ENCODE measurements around the gene NFIA.
A peak's percentile ranks its signal among the peaks of the same experiment; 100 is the strongest.

The NFIA gene

DNA sequence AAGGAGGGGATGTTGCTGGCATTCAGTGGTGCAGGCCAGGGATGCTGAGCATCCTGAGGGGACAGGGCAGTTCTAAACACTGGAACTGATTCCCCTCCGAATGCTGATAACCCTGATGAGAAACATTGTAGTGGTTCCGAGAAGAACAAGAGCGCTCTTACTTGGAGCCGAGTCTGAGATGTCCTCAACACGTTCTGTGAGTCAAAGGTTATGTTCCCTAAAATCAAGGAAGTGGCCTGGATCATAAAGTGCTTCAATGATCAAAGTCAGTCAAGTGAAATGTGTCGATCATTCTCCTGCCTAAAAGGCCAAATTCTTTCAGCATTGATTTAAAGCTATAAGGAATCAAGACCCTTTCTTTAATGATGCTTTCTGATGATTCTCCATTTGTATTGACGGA lies 234.1 kb downstream of the NFIA start:
- DNase-seq, result no peak

DNA sequence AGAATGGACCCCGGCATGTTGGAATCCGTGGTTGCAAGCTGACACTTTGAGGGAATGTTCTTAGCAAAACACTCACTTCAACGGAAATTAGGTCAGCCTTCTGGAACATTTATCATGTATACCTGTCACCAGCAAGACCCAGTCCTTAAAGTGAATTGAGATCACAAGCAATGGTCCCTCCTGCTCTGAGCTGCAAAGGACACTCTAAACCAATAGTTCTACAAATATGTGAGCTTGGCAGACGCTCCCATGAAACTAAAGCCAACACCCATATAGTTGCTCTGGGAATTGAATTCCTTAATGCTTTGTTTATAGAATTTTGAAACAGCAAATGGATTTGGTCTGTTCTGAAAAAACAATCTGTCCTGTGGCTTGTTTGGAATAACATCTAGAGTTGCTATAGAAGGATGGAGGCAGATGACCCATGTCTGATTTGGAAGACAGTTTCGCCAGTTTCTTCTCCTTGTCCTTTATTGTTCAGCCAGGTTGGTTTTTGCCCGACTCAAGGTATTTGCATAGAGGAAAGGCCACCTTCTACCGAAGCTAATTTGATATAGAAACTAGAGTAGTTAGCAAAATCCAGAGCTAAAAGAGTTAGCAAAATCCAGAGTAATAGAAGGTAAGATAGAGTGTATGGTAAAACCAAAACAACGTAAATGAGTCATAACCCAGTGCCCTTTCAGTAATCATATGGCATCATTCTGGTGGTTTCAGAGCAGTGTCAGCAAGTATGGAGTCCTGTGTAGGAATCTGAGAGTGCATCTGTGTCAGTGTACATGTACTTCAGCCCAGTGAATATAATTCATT lies 236.2 kb downstream of the NFIA start:
- peak; percentile 84 for DNase-seq

DNA sequence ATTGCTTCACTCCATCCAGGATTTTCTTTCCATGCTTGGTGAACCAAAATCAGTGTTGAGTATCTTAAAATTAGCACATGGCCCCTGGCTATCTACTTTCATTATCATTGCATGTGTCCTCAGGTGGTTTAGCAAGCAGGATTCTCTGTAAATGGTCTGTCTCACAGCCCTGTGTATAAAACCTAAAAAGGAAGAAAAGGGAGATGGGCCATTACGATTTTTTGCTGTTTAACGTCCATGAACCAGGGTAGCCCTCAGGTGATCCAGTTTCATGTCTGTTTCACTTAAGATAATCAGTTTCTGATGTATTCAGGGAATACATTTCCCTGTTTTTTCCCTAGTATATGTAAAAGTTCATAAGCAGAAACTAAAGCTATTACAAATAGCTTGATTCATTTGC lies 238.2 kb downstream of the NFIA start:
- no peak for DNase-seq

DNA sequence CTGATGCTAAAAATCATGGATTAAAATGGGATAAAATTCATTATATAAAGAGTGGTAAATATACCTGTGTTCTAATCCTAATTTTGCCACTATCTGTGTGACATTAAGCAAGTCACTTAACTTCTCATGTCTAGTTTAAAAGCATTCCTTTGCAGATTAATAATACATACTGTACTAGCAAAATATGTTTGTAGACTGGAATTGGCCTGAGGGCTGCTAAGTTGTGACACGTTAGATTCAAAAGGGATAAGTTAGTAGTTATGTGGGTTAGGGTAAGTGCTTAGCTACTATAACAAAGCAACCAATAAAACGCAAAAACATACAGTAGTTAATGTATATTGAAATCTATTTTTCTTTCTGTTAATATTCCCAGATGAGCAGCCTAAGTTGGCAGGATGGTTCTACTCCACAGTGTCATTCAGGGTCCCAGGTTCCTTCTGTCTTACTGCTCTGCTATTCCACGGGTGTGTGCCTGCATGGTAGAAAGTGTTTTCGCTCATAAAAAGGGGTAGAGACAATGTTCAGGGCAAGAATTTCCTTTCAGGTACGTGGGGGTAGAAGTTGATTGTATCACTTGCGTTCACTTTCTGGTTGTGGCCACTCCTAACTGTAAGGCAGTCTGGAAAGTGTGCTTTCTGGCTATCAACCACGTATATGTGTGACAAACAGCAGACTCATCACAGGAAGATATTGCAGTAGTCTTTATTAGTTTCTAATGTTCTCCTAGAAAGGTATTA lies 239.8 kb downstream of the NFIA start:
- DNase-seq, result no peak

DNA sequence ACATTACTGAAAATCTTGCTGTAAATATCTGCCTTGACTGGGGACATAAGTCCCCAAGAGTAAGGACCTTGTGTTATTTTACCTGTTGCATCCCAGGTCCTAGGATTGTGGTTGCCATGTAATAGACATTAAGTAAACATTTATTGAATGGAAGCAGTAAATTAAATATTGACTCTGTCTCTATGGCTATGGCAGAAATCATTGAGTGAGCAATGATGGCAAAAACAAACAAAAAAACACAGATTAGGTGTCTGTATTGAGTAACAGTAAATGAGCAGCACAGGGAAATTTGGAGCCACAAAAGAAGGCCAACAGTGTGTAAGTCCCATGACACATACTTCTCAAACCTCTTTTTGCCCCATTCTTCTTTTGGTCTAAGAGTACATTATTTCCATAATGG lies 240.4 kb downstream of the NFIA start:
- DNase-seq, result no peak

DNA sequence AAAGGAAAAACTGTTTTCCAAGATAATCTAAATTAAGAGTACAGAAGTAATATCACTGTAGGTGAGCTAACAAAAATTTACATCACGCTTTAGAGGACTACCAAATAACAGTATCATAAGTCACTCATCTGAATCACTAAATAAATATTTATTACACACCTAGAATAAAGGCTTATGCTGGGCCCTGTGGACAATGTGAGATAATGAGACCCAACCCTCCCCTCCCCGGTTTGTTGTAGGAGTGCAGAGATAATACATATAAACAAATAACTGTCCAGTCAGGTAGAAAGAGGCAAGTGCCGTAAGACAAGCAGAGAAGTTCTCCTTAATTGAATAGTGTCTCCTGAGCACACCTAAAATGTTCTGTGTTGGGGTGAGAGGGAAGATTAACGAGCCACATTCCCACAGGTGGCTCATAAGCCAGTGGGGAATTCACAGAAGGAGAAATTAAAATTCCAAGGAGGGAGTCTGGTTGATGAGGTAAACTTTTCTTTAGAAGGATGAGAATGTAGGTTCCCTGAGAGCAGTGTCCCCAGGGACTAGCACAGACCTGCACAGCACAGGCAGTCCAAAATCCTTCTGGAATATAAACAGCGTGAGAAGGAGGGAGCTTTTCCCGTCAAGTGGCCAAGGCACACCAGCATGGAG lies 241.4 kb downstream of the NFIA start:
- no peak for DNase-seq

DNA sequence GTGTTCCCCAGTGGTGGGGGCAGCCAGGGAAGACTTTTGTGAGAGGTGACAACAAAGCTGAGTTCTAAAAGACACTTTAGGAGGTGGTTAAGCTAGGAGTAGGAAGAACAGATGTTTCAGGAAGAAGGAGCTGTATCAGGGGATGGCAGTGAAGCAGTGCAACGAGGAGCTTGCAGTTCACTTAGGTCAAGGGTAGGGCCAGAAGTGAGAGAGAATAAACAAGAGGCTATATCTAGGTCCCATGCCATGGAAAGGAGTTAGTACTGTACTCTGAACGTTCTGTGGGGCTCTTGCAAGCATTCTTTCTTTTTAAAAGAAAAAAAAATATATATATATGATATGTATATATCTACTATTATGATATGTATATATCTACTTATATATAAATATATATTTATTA lies 244.4 kb downstream of the NFIA start:
- DNase-seq, result no peak

DNA sequence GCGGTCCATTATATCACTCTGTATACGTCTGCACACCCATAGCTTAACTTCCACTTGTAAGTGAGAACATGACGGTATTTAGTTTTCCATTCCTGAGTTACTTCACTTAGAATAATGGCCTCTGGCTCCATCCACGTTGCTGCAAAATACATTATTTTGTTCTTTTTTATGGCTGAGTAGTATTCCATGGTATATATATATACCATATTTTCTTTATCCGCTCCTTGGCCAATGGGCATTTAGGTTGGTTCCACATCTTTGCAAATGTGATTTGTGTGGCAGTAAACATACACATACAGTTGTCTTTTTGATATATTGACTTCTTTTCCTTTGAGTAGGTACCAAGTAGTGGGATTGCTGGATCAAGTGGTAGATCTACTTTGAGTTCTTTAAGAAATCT lies 245.1 kb downstream of the NFIA start:
- no peak for DNase-seq

DNA sequence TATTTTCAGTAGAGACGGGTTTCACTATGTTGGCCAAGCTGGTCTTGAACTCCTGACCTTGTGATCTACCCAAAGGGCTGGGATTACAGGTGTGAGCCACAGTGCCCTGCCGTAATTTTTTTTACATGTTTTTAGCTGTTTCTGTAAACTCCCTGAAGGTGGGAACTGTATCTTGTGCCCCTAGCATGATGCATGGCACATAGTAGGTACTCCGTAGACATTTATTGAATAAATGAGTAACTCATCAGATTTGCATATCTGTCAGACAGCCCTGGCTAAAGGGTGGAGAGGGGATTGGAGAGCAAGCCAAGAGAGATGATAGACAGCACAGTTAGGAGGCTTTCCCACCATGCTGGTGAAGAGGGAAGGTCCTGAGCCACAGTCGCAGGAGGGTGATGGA lies 247.2 kb downstream of the NFIA start:
- DNase-seq, result no peak

DNA sequence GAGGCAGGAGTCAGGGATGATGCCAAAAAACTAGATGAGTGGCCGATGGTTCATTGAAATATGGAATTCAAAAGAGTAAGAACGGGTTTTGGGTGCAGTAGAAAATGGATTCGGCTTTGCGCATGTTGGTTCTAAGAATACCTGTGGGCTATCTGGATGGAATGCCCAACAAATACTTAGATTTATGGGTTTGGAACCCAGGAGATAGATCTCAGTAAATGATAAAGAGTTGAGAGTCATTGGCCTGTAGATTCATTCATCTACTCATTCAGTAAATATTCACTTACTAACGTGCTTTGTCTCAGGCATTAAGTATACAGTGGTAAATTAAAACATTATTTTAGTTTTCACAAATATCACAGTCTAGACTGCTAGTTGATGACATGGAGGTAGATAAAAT lies 247.7 kb downstream of the NFIA start:
- DNase-seq, result no peak

DNA sequence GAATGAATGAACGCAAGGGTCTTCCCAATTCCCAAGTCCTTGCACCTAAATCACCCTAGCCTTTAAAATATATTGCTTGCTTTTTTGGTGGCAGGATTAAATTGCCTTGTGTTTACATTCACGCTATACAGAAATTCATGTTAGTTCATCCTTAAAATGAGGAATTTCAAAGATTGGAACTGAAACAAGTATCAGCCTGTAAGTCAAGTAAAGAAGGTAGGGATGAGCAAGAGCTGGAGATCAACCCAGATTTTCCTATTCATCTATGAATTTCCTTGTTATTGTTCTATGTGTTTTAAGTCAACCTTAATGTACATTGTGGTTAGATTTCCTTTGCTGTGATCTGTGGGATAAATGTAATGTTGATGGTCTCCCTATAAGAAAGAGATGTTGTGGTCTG lies 248.2 kb downstream of the NFIA start:
- DNase-seq, result no peak

DNA sequence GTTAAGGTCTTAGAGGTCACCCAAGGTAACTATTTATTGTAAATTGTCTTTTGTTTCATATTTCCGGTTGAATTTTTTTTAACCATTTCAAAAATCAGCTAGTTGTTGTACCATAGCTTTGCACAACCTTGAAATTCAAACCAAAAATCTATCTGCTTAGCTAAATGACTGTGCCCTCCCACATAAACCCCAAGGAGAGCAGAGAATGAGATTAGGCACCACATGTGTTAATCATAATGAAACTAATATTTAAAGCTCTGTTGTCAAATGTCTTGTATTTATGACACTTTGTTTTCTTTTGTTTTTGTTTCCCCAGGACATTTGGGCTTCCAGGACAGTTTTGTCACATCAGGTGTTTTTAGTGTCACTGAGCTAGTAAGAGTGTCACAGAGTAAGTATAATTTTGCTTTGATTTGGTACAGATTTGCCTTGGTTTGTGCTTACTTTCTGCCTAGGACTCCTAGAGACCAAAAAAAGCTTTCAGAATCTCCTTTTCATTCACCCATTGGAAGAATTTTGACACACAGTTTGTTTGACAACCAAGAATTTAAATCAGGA lies 249.9 kb downstream of the NFIA start:
- DNase-seq, result no peak

DNA sequence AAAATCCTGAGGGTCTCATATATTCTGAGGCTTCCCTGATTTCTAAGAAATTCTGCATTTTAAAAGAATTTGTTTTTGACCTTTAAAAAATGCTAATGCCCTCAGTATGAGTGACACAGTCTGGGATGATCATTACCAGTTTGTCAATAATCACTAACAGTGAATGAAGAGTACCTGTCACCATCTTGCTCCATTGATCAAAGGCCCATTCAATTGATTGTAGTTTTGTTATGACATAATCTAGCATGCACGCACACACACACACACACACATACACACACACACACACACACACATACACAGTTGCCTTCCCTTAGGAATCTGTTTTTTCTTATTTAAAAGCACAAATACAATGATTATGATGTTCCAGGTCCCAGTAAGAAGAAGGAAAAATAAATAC lies 250.4 kb downstream of the NFIA start:
- DNase-seq, result no peak

DNA sequence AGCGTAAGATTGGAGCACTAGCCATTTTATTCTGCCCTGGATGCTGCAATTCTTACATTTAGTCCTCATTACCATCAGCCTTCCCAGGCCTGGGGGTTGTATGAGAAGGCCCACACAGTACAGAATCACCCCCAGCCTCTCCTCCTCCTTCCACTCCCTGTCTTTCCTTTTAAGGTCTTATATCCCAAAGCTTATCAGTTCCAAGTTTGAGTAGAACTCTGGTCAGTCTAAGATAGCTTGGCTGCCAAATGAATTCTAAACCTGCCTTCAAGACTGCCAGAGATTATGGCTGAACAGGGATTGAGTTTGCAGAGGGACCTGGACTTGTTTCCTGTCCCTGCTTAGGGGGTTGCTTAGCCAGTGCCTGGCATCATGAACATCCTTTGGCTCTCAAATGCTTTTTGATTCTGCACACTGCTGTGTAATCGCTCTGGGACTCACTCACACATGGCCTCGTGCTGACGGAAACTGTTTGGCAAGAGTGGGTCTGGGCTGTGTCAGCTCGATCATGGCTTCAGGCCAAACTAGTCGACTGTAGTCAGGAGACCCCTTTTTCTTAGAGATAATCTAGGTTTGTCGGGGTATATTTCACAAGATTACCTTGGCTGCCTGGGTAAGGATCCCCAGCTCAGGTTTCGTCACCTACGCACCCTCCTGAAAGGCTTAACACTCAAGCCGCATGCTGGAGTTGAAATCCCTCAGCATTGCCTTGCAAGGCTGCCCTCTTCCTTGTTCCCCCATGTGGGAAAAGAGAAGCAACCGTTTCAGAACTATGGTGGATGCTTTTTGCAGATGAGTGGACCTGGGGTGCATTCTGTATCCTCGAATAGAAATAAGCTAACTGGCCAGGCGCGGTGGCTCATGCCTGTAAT lies 252.6 kb downstream of the NFIA start:
- peak; percentile 59 for DNase-seq

DNA sequence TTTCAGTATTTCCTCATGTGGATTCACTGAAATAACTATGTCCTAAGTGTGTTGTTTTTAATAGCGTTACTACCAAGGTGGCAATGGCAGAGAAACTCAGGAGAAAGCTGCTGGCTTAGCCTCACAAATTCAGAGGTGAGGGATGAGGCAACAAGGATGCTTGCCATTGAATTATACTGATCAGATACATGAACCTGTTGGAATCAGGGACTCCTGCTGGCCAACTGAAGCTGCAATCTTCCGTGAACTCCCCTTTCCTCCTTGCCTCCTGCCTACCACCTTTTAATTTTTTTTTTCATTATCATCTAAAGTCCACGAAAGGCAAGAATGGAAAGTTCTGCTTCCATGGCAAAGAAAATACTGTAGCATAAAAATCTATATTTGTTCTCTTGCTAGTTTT lies 254.7 kb downstream of the NFIA start:
- DNase-seq, result no peak

DNA sequence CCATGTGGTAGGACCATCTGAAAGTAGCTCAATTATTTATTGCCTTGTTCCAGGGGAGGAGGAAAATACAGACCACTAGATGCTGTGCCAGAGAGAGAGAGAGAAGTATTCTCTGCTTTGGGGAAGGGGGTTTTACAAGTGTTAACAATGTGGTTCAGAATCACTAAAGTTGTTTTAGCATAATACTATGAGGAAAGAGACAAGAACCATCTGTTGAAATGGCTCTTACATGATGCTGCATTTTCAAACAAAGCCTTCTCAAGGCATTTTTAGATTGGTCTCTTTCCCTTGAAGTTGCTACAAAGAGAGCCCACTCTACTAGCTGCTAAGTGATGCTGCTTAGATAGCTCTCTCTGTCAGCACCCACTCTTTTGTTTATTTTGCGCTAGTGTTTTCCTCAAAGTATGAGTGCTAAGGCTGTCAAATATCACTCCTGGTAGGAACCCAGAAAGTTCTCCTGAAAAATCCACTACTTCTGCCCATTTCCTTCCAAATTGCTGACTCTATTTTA lies 255.1 kb downstream of the NFIA start:
- no peak for DNase-seq

DNA sequence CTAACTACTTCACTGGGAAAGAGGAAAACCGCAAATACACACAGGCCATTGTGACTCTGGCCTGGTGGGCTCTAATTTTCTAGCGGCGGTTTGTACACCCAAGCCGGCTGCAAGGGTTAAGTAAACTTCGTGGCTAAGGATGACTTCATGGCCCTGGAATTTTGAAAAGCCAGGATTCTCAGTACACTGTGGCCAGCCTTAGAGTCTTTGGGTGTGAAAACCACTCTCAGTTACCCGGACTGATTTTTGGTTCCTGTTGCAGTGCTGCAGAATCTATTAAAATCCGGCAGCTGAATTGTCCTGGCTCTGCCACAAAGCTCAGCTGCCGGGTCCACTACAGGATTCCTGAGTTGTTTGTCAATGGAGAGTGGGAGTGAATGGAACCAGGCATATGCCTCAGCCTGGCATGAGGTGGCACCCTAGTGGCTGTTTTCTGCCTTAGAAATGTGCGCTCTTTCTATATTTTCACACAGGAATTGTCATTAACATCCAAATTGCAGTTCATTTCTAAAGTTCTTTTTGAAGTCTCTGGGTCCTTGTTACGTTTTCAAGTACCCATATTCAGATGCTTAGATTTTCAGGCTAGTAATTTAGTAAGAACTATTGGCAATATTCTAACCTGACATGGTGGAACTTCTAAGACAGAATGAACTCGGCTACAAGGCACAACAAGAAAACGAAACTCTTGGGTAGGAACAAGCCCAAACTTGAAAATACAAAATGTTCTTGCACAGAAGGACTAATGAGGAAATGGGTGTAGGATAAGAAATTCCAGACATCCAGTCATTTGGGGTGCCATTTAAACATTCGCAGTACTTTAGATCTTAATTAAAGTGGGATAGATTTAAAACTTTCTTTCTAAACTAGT lies 255.9 kb downstream of the NFIA start:
- DNase-seq, result peak; percentile 89

DNA sequence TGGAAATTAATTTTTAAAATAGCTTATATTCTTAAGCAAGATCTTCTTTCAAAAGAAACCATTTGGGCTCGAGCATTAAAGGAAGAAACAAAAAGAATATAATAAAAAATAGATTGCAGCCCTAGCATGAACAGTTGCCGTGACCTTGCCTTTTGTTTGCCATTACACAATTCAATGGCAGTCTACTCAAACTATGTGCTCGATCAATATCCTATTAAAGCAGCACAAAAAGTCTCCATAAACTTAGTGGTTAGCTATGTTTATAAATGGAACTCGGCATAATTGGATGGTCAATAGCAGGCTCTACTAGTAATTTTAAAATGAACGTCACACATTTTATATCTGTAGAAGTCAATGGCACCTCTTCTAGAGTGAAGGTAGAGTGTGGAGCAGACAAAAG lies 256.5 kb downstream of the NFIA start:
- no peak for DNase-seq

DNA sequence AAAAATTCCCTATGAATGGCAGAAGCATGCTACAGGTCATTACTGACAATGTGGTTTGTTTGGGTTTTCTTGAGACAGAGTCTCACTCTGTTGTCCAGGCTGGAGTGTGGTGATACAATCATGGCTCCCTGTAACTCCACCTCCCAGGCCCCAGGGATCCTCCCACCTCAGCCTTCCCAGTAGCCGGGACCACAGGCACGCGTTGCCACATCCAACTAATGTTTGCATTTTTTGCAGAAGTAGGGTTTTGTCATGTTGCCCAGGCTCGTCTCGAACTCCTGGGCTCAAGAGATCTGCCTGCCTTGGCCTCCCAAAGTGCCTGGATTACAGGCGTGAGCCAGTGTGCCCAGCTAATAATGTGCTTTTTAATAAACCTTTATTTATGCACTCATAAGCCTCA lies 259.1 kb downstream of the NFIA start:
- no peak for DNase-seq

DNA sequence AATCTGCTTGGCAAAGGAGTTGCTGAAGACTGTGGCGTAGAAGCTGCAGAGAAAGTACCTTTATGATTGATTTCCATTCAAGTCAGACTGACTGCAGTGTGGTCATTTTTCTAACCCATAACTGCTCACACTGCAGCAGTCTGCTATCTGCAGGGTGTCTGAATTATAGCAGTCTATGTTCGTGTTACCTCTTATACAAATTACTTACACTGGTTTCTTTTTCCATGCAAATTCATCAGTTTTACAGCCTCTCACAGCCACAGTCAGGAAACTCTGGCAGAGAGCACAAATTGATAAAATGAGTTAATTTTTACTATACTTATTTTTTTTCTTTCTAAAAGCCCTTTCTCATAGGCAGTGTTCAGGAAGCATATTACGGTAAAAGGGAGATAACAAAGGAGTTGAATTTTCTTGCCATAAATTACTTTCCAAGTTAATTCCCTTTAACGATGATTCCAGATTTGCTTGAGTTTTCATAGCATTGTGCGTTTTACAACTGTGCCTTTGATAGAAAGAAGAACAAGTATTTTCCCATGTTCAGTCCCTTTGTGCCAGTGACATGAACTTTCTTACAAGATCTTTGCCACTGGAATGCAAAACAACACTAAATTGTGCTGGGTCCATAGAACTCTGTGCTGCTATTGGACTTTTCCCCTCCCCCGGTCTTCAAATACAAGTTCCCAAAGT lies 261.5 kb downstream of the NFIA start:
- DNase-seq, result no peak

DNA sequence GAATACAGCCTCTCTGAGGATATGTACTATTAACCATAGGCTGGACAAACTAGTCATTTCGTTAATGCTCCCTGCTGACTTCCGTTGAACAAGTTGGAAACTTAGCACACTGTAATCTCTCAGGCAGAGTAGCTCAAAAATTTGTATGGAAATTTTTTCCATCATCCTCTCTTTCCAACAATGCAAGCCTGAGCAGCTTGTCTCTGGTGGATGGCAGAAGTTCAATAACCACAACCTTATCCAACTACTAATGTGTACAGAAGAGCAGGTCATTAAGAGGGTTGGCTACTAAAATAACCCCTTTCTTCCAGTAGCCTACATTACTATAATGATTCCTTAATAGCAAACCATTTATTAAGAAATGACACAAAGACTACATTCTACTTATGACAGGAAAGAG lies 262.3 kb downstream of the NFIA start:
- no peak for DNase-seq

All from femur (tissue), 1 donor.